ENCODE data around the gene EMILIN2.

EMILIN2 gene

GRCh38 chr18:2878656-2879330 is 32.0 kb downstream of the EMILIN2 start:
- no peak for DNase-seq (ENCODE audit: low spot score)

- DNase-seq (ENCODE audit: low spot score) = no peak
Observed at GRCh38 chr18:2879889-2880288, 33.1 kb downstream of the EMILIN2 start.

GRCh38 chr18:2880473-2880872 is 33.7 kb downstream of the EMILIN2 start:
- DNase-seq (ENCODE audit: low spot score) = no peak

GRCh38 chr18:2881088-2881839 is 34.5 kb downstream of the EMILIN2 start:
- no peak for DNase-seq (ENCODE audit: low spot score)

- DNase-seq (ENCODE audit: low spot score) = no peak
Observed at GRCh38 chr18:2881840-2882195, 35.0 kb downstream of the EMILIN2 start.

- no peak for DNase-seq (ENCODE audit: low spot score)
Observed at GRCh38 chr18:2882201-2882600, 35.4 kb downstream of the EMILIN2 start.

- DNase-seq (ENCODE audit: low spot score) = peak; percentile 56
Observed at GRCh38 chr18:2883076-2883735, 36.4 kb downstream of the EMILIN2 start.

- no peak for DNase-seq (ENCODE audit: low spot score)
Observed at GRCh38 chr18:2884706-2885285, 38.0 kb downstream of the EMILIN2 start.

- DNase-seq (ENCODE audit: low spot score) = no peak
Observed at GRCh38 chr18:2887470-2887869, 40.7 kb downstream of the EMILIN2 start.

- DNase-seq (ENCODE audit: low spot score) = peak; percentile 78
Observed at GRCh38 chr18:2889761-2890192, 43.0 kb downstream of the EMILIN2 start.

GRCh38 chr18:2890606-2891005 is 43.8 kb downstream of the EMILIN2 start:
- DNase-seq (ENCODE audit: low spot score) = no peak

GRCh38 chr18:2891526-2892431 is 45.0 kb downstream of the EMILIN2 start:
- peak; percentile 62 for DNase-seq (ENCODE audit: low spot score)

GRCh38 chr18:2893056-2893455 is 46.2 kb downstream of the EMILIN2 start:
- DNase-seq (ENCODE audit: low spot score) = no peak

- DNase-seq (ENCODE audit: low spot score) = no peak
Observed at GRCh38 chr18:2893676-2894075, 46.9 kb downstream of the EMILIN2 start.

- DNase-seq (ENCODE audit: low spot score) = no peak
Observed at GRCh38 chr18:2894131-2894840, 47.5 kb downstream of the EMILIN2 start.

- DNase-seq (ENCODE audit: low spot score) = no peak
Observed at GRCh38 chr18:2894841-2895370, 48.1 kb downstream of the EMILIN2 start.

GRCh38 chr18:2895391-2895790 is 48.6 kb downstream of the EMILIN2 start:
- no peak for DNase-seq (ENCODE audit: low spot score)

- DNase-seq (ENCODE audit: low spot score) = no peak
Observed at GRCh38 chr18:2896990-2897389, 50.2 kb downstream of the EMILIN2 start.

- DNase-seq (ENCODE audit: low spot score) = no peak
Observed at GRCh38 chr18:2897448-2898185, 50.8 kb downstream of the EMILIN2 start.

- no peak for DNase-seq (ENCODE audit: low spot score)
Observed at GRCh38 chr18:2898186-2898640, 51.4 kb downstream of the EMILIN2 start.

Measured in CD4-positive, alpha-beta T cell treated with Interleukin-2 at 100 ng/mL for 4 hours (primary cell).